H1 (cell line): ENCODE data around the gene SH3BP5. TPM values are rescaled to one million over a fixed set of nuclear protein-coding genes. Genes with fewer than 3 reads are reported as not detected.
A peak's percentile ranks its signal among the peaks of the same experiment; 100 is the strongest.

Experiments
- EGR1 ChIP-seq: IDR thresholded peaks from 2 replicates; pipeline ENCODE4 v1.6.1; 2011; ENCODE audit warnings: low read depth, low read length, borderline replicate concordance
- KDM4A ChIP-seq: IDR thresholded peaks from one replicate; pipeline ENCODE4 v1.7.1; 2012; ENCODE audit warnings: low read depth, mild to moderate bottlenecking, moderate library complexity, low read length, inconsistent platforms; ENCODE audit not compliant: severe bottlenecking
- SAP30 ChIP-seq: fragments of 300-600 bp; sonication (generic); IDR thresholded peaks from 2 replicates; pipeline ENCODE4 v1.7.1; 2012; ENCODE audit warnings: low read length, moderate library complexity, mild to moderate bottlenecking, inconsistent platforms; ENCODE audit not compliant: insufficient read depth, insufficient replicate concordance
- TAF7 ChIP-seq: optimal IDR thresholded peaks from 2 replicates; pipeline ENCODE3; 2011; ENCODE audit warnings: low read depth, mild to moderate bottlenecking, inconsistent platforms, low read length, moderate library complexity, borderline replicate concordance
- TEAD4 ChIP-seq: IDR thresholded peaks from 2 replicates; pipeline ENCODE4 v1.6.1; 2012; ENCODE audit warnings: low read depth, low read length, inconsistent platforms, mixed read lengths
- polyA plus RNA-seq, 7 experiments: library from polyadenylated mRNA; depleted of rRNA in 3 of 7; stranded (reverse) in 5 of 7; unstranded in 2 of 7; fragments of >200 nt in 5 of 7; fragments of 200-250 nt in 2 of 7; gene quantifications; 1 replicate in 5 of 7; 2 replicates in 1 of 7; 4 replicates in 1 of 7; pipeline versions ENCODE4 v1.2.1 to v1.2.3, GENCODE V29; 2011 to 2013; ENCODE audit warnings: missing spikeins in 2 of 7, mixed read lengths in 2 of 7
- total RNA-seq: library from RNA; stranded (reverse); fragmentation: NEBNext Ultra II Directional; extraction: Animal tissue kit (Norgen Biotek cat#: 25700); gene quantifications from 2 replicates; pipeline ENCODE4 v1.2.1, GENCODE V29; 2021

Gene SH3BP5
- total and polyA plus RNA-seq, 2 of the 8 experiments (the other 6 are each of a cell fraction or from before 2014, with no cell fraction given), result 7.1 to 9.7 TPM

GRCh38 chr3:15331606-15332404, 581 bp downstream of the SH3BP5 start (continued):
- no peak for TF ChIP-seq EGR1
- no peak for TF ChIP-seq TEAD4
- TF ChIP-seq SAP30, result peak; percentile 20
- TF ChIP-seq KDM4A, result peak; percentile 99
- TF ChIP-seq TAF7, result peak; percentile 9
